HepG2 (cell line): ENCODE measurements around the gene DHX29.

Source experiments
- ETV6 ChIP-seq: sonication (generic); formaldehyde crosslinking; conservative IDR thresholded peaks from 2 replicates; pipeline ENCODE4 v1.4.0; 2020; ENCODE audit warnings: missing genetic modification reagents
- FOXA1 ChIP-seq, 2 experiments: fragments of 450-650 bp in 1 of 2; sonication (generic) in 1 of 2; formaldehyde crosslinking in 1 of 2; IDR thresholded peaks; 2 replicates each; pipeline versions ENCODE4 v1.4.0 to v1.6.1; 2016 to 2020; ENCODE audit warnings: missing genetic modification reagents in 1 of 2
- KAT2B ChIP-seq: fragments of 150-350 bp; IDR thresholded peaks from 2 replicates; pipeline ENCODE4 v1.6.1; 2014; ENCODE audit warnings: low read depth, low read length, borderline replicate concordance
- MEF2D ChIP-seq: sonication (generic); formaldehyde crosslinking; IDR thresholded peaks from 2 replicates; pipeline ENCODE4 v1.5.1; 2020; ENCODE audit warnings: mild to moderate bottlenecking, missing genetic modification reagents
- TRIM24 ChIP-seq: sonication (generic); formaldehyde crosslinking; IDR thresholded peaks from 2 replicates; pipeline ENCODE4 v1.8.0; 2022; ENCODE audit warnings: mild to moderate bottlenecking, missing genetic modification reagents
- ZNF720 ChIP-seq: sonication (generic); formaldehyde crosslinking; IDR thresholded peaks from 2 replicates; pipeline ENCODE4 v1.4.0; 2020; ENCODE audit warnings: missing genetic modification reagents
- TF ChIP-seq, protein P1 (sequence below): sonication (generic); formaldehyde crosslinking; IDR thresholded peaks from 2 replicates; pipeline ENCODE4 v1.8.0; 2022; ENCODE audit warnings: mild to moderate bottlenecking, missing genetic modification reagents, borderline replicate concordance
- TF ChIP-seq, protein P2 (sequence below): sonication (generic); formaldehyde crosslinking; IDR thresholded peaks from 2 replicates; pipeline ENCODE4 v1.4.0; 2020; ENCODE audit warnings: missing genetic modification reagents
- TF ChIP-seq, protein P3 (sequence below): sonication (generic); formaldehyde crosslinking; IDR thresholded peaks from 2 replicates; pipeline ENCODE4 v1.8.1; 2023; ENCODE audit warnings: mild to moderate bottlenecking, missing genetic modification reagents, borderline replicate concordance
- TF ChIP-seq, protein P4 (sequence below): sonication (generic); formaldehyde crosslinking; IDR thresholded peaks from 2 replicates; pipeline ENCODE4 v1.5.0; 2020; ENCODE audit warnings: mild to moderate bottlenecking, missing genetic modification reagents, moderate library complexity
- TF ChIP-seq, protein P5 (sequence below): sonication (generic); formaldehyde crosslinking; IDR thresholded peaks from 2 replicates; pipeline ENCODE4 v1.8.1; 2023; ENCODE audit warnings: missing genetic modification reagents, inconsistent platforms, borderline replicate concordance
- TF ChIP-seq, protein P6 (sequence below): sonication (generic); formaldehyde crosslinking; IDR thresholded peaks from 2 replicates; pipeline ENCODE4 v1.5.1; 2020; ENCODE audit warnings: mild to moderate bottlenecking, missing genetic modification reagents, moderate library complexity

DNA sequence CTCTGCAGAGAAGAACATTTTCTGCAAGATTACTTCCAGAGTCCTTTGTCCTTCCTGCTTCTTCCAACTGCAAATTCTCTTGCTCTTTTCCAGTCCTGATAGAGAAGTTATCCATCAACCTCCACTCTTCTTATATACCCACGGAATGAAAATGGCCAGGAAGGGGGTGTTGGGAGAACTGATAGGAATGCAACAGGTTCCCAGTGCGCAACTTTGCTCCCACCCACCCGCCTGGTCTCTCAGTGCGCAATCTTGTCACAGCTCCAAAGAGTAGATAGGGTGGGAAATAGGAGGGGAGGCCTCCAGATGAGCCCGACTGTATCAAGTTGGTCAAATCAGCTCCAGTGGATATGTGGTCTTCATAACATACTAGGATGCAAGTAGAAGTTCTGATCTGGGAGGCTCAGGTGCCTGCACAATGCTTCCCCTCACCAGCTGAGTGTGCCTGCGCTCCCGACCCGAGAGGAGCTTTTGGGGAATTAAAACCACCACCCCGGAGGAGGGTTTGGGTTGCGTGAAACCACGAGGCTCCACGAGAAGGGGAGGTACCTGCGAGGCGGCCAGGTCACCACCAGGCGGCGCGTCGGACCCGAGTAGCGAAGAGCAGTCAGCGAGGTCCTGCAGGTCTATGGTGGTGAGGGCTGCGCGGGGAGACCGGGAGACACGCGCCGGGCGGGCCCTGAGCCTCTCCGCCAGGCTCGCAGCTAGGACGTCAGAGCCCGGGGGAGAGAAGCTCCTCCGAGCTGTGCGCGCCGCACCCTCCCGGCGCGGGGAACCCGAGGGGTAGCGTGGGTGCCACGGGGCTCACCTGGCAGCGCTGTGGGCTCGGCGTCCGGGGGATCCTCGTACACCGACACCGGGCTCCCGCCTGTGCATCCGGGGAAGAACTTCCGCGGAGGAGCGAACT, 81.2 kb downstream of the DHX29 start:
- TF ChIP-seq, protein P1, sequence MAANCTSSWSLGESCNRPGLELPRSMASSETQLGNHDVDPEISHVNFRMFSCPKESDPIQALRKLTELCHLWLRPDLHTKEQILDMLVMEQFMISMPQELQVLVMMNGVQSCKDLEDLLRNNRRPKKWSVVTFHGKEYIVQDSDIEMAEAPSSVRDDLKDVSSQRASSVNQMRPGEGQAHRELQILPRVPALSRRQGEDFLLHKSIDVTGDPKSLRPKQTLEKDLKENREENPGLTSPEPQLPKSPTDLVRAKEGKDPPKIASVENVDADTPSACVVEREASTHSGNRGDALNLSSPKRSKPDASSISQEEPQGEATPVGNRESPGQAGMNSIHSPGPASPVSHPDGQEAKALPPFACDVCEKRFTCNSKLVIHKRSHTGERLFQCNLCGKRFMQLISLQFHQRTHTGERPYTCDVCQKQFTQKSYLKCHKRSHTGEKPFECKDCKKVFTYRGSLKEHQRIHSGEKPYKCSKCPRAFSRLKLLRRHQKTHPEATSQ (CRISPR knock-in tag) = no peak
- TF ChIP-seq, protein P2, sequence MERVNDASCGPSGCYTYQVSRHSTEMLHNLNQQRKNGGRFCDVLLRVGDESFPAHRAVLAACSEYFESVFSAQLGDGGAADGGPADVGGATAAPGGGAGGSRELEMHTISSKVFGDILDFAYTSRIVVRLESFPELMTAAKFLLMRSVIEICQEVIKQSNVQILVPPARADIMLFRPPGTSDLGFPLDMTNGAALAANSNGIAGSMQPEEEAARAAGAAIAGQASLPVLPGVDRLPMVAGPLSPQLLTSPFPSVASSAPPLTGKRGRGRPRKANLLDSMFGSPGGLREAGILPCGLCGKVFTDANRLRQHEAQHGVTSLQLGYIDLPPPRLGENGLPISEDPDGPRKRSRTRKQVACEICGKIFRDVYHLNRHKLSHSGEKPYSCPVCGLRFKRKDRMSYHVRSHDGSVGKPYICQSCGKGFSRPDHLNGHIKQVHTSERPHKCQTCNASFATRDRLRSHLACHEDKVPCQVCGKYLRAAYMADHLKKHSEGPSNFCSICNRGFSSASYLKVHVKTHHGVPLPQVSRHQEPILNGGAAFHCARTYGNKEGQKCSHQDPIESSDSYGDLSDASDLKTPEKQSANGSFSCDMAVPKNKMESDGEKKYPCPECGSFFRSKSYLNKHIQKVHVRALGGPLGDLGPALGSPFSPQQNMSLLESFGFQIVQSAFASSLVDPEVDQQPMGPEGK (CRISPR knock-in tag) = no peak
- TF ChIP-seq, protein P3, sequence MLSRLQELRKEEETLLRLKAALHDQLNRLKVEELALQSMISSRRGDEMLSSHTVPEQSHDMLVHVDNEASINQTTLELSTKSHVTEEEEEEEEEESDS = no peak
- no peak for TF ChIP-seq ETV6 (CRISPR knock-in tag)
- no peak for TF ChIP-seq FOXA1 (IDR thresholded peaks at IDR 0.05)
- no peak for TF ChIP-seq FOXA1 (CRISPR knock-in tag; IDR thresholded peaks at IDR 0.05)
- TF ChIP-seq, protein P4, sequence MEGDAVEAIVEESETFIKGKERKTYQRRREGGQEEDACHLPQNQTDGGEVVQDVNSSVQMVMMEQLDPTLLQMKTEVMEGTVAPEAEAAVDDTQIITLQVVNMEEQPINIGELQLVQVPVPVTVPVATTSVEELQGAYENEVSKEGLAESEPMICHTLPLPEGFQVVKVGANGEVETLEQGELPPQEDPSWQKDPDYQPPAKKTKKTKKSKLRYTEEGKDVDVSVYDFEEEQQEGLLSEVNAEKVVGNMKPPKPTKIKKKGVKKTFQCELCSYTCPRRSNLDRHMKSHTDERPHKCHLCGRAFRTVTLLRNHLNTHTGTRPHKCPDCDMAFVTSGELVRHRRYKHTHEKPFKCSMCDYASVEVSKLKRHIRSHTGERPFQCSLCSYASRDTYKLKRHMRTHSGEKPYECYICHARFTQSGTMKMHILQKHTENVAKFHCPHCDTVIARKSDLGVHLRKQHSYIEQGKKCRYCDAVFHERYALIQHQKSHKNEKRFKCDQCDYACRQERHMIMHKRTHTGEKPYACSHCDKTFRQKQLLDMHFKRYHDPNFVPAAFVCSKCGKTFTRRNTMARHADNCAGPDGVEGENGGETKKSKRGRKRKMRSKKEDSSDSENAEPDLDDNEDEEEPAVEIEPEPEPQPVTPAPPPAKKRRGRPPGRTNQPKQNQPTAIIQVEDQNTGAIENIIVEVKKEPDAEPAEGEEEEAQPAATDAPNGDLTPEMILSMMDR (CRISPR knock-in tag) = peak; percentile 92
- TF ChIP-seq ZNF720 = no peak
- TF ChIP-seq KAT2B = no peak
- TF ChIP-seq MEF2D (CRISPR knock-in tag) = no peak
- TF ChIP-seq, protein P5, sequence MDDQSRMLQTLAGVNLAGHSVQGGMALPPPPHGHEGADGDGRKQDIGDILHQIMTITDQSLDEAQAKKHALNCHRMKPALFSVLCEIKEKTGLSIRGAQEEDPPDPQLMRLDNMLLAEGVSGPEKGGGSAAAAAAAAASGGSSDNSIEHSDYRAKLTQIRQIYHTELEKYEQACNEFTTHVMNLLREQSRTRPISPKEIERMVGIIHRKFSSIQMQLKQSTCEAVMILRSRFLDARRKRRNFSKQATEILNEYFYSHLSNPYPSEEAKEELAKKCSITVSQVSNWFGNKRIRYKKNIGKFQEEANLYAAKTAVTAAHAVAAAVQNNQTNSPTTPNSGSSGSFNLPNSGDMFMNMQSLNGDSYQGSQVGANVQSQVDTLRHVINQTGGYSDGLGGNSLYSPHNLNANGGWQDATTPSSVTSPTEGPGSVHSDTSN = no peak
- TF ChIP-seq, protein P6, sequence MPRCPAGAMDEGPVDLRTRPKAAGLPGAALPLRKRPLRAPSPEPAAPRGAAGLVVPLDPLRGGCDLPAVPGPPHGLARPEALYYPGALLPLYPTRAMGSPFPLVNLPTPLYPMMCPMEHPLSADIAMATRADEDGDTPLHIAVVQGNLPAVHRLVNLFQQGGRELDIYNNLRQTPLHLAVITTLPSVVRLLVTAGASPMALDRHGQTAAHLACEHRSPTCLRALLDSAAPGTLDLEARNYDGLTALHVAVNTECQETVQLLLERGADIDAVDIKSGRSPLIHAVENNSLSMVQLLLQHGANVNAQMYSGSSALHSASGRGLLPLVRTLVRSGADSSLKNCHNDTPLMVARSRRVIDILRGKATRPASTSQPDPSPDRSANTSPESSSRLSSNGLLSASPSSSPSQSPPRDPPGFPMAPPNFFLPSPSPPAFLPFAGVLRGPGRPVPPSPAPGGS (CRISPR knock-in tag) = no peak; the same call in 1 of the 2 replicates
- TF ChIP-seq TRIM24 (CRISPR knock-in tag) = no peak
